GM18508 (cell line): ENCODE results near the gene ZSWIM6.

ENCODE experiments used
- ATAC-seq: cut with Tn5 transposase; IDR thresholded peaks from one replicate; pipeline ENCODE4 v1.9.1; 2021; ENCODE audit warnings: moderate number of reproducible peaks; ENCODE audit not compliant: insufficient read depth, unreplicated experiment

Gene ZSWIM6

GRCh38 chr5:61523073-61523472, 191.0 kb downstream of the ZSWIM6 start:
- no peak for ATAC-seq

GRCh38 chr5:61523997-61524396, 191.9 kb downstream of the ZSWIM6 start:
- ATAC-seq: no peak

GRCh38 chr5:61525512-61526206, 193.6 kb downstream of the ZSWIM6 start:
- no peak for ATAC-seq

GRCh38 chr5:61526207-61526519, 194.1 kb downstream of the ZSWIM6 start:
- ATAC-seq: no peak

- ATAC-seq: no peak
These were observed 200.9 kb downstream of the ZSWIM6 start for GRCh38 chr5:61532983-61533382.

- peak; percentile 86 for ATAC-seq
These were observed 202.6 kb downstream of the ZSWIM6 start for GRCh38 chr5:61534481-61535267.

GRCh38 chr5:61535828-61536227, 203.8 kb downstream of the ZSWIM6 start:
- no peak for ATAC-seq

GRCh38 chr5:61536922-61537321, 204.9 kb downstream of the ZSWIM6 start:
- ATAC-seq: no peak

GRCh38 chr5:61538722-61539501, 206.9 kb downstream of the ZSWIM6 start:
- no peak for ATAC-seq

- no peak for ATAC-seq
These were observed 217.5 kb downstream of the ZSWIM6 start for GRCh38 chr5:61549530-61549929.

GRCh38 chr5:61551637-61552313, 219.7 kb downstream of the ZSWIM6 start:
- no peak for ATAC-seq

- ATAC-seq: no peak
These were observed 227.1 kb downstream of the ZSWIM6 start for GRCh38 chr5:61559146-61559545.

GRCh38 chr5:61559722-61560121, 227.7 kb downstream of the ZSWIM6 start:
- ATAC-seq: no peak

- no peak for ATAC-seq
These were observed 231.3 kb downstream of the ZSWIM6 start for GRCh38 chr5:61563401-61563800.

GRCh38 chr5:61567337-61567736, 235.3 kb downstream of the ZSWIM6 start:
- ATAC-seq: no peak

GRCh38 chr5:61569353-61569752, 237.3 kb downstream of the ZSWIM6 start:
- no peak for ATAC-seq

- ATAC-seq: no peak
These were observed 238.7 kb downstream of the ZSWIM6 start for GRCh38 chr5:61570767-61571166.

GRCh38 chr5:61572959-61573358, 240.9 kb downstream of the ZSWIM6 start:
- no peak for ATAC-seq

GRCh38 chr5:61575103-61575502, 243.0 kb downstream of the ZSWIM6 start:
- no peak for ATAC-seq

- no peak for ATAC-seq
These were observed 243.5 kb downstream of the ZSWIM6 start for GRCh38 chr5:61575581-61575980.

GRCh38 chr5:61576556-61576955, 244.5 kb downstream of the ZSWIM6 start:
- no peak for ATAC-seq
